ENCODE data around the gene SLC43A3.
"Not testable (repeated sequence)": the region's sequence is repeated elsewhere in the genome, so short reads cannot be mapped to it uniquely, and the experiment has no call there.

SLC43A3 gene

GRCh38 chr11:57405271-57405860 lies 21.6 kb downstream of the SLC43A3 start:
- DNase-seq (ENCODE audit: low read depth), result no peak

- no peak for DNase-seq (ENCODE audit: low read depth)
These were observed 23.1 kb downstream of the SLC43A3 start for GRCh38 chr11:57403802-57404147.

- DNase-seq (ENCODE audit: low read depth), result not testable (repeated sequence)
These were observed 23.7 kb downstream of the SLC43A3 start for GRCh38 chr11:57403003-57403801.

- DNase-seq (ENCODE audit: low read depth), result no peak
These were observed 24.5 kb downstream of the SLC43A3 start for GRCh38 chr11:57402188-57403002.

GRCh38 chr11:57399972-57400578 lies 26.8 kb downstream of the SLC43A3 start:
- DNase-seq (ENCODE audit: low read depth), result no peak

- DNase-seq (ENCODE audit: low read depth), result no peak
These were observed 27.7 kb downstream of the SLC43A3 start for GRCh38 chr11:57399221-57399620.

GRCh38 chr11:57397394-57397990 lies 29.4 kb downstream of the SLC43A3 start:
- no peak for DNase-seq (ENCODE audit: low read depth)

GRCh38 chr11:57396744-57397143 lies 30.2 kb downstream of the SLC43A3 start:
- no peak for DNase-seq (ENCODE audit: low read depth)

- DNase-seq (ENCODE audit: low read depth), result no peak
These were observed 30.9 kb downstream of the SLC43A3 start for GRCh38 chr11:57395905-57396623.

GRCh38 chr11:57394203-57394965 lies 32.5 kb downstream of the SLC43A3 start:
- DNase-seq (ENCODE audit: low read depth), result no peak

- no peak for DNase-seq (ENCODE audit: low read depth)
These were observed 34.2 kb downstream of the SLC43A3 start for GRCh38 chr11:57392763-57393105.

GRCh38 chr11:57392066-57392762 lies 34.7 kb downstream of the SLC43A3 start:
- DNase-seq (ENCODE audit: low read depth), result no peak

GRCh38 chr11:57391539-57391938 lies 35.4 kb downstream of the SLC43A3 start:
- DNase-seq (ENCODE audit: low read depth), result no peak

- DNase-seq (ENCODE audit: low read depth), result no peak
These were observed 35.8 kb downstream of the SLC43A3 start for GRCh38 chr11:57391111-57391510.

- no peak for DNase-seq (ENCODE audit: low read depth)
These were observed 36.4 kb downstream of the SLC43A3 start, which contains the start of gene PRG2 for GRCh38 chr11:57390535-57390934. TSS of gene PRG2 (minus strand) at chr11:57390650. CDS start at chr11:57389944, 706 bp downstream.

GRCh38 chr11:57387289-57388030 lies 39.5 kb downstream of the SLC43A3 start:
- no peak for DNase-seq (ENCODE audit: low read depth)

GRCh38 chr11:57386178-57386940 lies 40.6 kb downstream of the SLC43A3 start:
- no peak for DNase-seq (ENCODE audit: low read depth)

GRCh38 chr11:57380975-57381374 lies 45.9 kb downstream of the SLC43A3 start, which contains the start of gene PRG3:
TSS of gene PRG3 (minus strand) at chr11:57381150. CDS start at chr11:57380708, 442 bp downstream.
- DNase-seq (ENCODE audit: low read depth), result no peak
